Lung (tissue), 12 donors: ENCODE results near the gene DCP1B. TPM values are rescaled to one million over a fixed set of nuclear protein-coding genes. Genes with fewer than 3 reads are reported as not detected.

Experiments
- ATAC-seq: fragments of 200-7000 bp; cut with Tn5 transposase; one replicate; pipeline ENCODE4 v1.9.1; 2020; ENCODE audit warnings: moderate number of reproducible peaks; ENCODE audit not compliant: insufficient read depth, low FRiP score
- DNase-seq, 3 donors: peaks; one replicate each; pipeline ENCODE4 v3.0.0-alpha.2; 2013 to 2017
- H3K27ac ChIP-seq, 2 donors: one replicate each; pipeline ENCODE4 v1.5.1; 2013; ENCODE audit warnings: mild to moderate bottlenecking in 2 of 2, moderate library complexity in 2 of 2, control low read depth in 1 of 2, inconsistent platforms in 1 of 2, low read depth in 1 of 2, low read length in 1 of 2
- H3K27me3 ChIP-seq, 3 donors: one replicate each; pipeline ENCODE4 v1.5.1; 2013; ENCODE audit warnings: low read length in 2 of 3; ENCODE audit not compliant: control insufficient read depth in 3 of 3, insufficient read depth in 3 of 3
- H3K36me3 ChIP-seq, 4 donors: one replicate each; pipeline ENCODE4 v1.5.1; 2013; ENCODE audit warnings: low read length in 4 of 4, mild to moderate bottlenecking in 1 of 4, moderate library complexity in 1 of 4; ENCODE audit not compliant: control insufficient read depth in 4 of 4, insufficient read depth in 4 of 4
- H3K4me1 ChIP-seq, 5 donors: one replicate each; pipeline ENCODE4 v1.5.1; 2013; ENCODE audit warnings: low read length in 5 of 5, mild to moderate bottlenecking in 2 of 5, moderate library complexity in 1 of 5; ENCODE audit not compliant: control insufficient read depth in 5 of 5, insufficient read depth in 5 of 5
- H3K4me3 ChIP-seq: one replicate; pipeline ENCODE4 v1.5.1; 2013; ENCODE audit warnings: mild to moderate bottlenecking, control low read depth, moderate library complexity
- H3K9ac ChIP-seq, 2 donors: one replicate each; pipeline ENCODE4 v1.5.1; 2013; ENCODE audit warnings: low read length in 2 of 2, control low read depth in 1 of 2; ENCODE audit not compliant: insufficient read depth in 1 of 2
- H3K9me3 ChIP-seq, 4 donors: one replicate each; pipeline ENCODE4 v1.5.1; 2013; ENCODE audit warnings: low read length in 3 of 4, mild to moderate bottlenecking in 1 of 4, moderate library complexity in 1 of 4; ENCODE audit not compliant: control insufficient read depth in 4 of 4, insufficient read depth in 3 of 4
- WGBS, 2 donors: extraction: QIAGEN DNeasy Blood & Tissue Kit; methylation state at CpG; one replicate each; pipeline ENCODE4 v1.1.7; 2013; 5-methylcytosine and 5-hydroxymethylcytosine counted together
- polyA plus RNA-seq, 2 donors: library from polyadenylated mRNA; stranded (reverse); fragments of 200-250 nt; gene quantifications; one replicate each; pipeline ENCODE4 v1.2.1, GENCODE V29; 2013
- total RNA-seq, 2 donors: library from RNA; depleted of rRNA in 1 of 2; stranded (reverse); fragments of >200 nt in 1 of 2; gene quantifications; one replicate each; pipeline ENCODE4 v1.2.1, GENCODE V29; 2014 to 2021
- TF ChIP-seq, protein P1 (sequence below): IDR thresholded peaks from 2 replicates; pipeline ENCODE4 v1.5.1; 2012; ENCODE audit warnings: mild to moderate bottlenecking; ENCODE audit errors: control extremely low read depth, extremely low read depth
- donor health status: control.
- donor health status: control.
- donor health status: Bipolar disorder and iron deficiency.
- donor health status: healthy.
- donor health status: DM: yes; HTN: yes; CAD: no.

DCP1B gene
- total and polyA plus RNA-seq, 4 donors, result 4.2 to 13.2 (median 8.7) TPM

DNA sequence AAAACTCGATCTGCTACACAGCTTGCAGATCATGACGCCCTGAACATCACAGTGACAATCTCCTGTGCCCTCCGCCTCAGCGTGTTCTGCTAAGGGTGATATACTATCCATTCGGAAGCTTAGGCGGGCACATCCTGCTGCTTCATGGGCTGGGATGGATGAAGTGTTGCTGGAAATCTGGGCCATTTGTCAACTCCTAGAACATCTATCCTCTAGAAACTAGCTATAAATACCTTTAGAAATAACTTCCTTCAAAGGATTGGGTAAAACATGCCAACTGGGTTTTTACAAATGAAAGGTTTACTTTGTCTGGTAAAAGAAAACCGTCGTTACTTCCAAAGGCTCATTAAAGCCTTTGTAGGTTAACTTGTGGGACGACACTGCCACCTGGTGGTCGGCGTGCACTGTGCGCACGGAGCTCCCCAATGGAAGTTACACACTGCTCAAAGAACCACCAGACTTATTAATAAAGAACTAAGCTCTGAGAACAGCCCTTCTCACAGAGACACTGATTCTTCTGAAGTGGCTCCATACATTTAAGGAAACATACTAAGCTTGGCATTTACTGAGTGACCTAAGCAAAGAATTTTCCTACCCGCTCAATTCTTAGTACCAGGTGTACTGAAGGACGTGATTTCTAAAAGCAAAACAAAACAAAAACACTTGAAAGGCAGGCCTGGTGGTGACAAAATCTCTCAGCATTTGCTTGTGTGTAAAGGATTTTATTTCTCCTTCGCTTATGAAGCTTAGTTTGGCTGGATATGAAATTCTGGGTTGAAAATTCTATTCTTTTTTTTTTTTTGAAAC lies 64.3 kb downstream of the DCP1B start:
- 34 to 41% methylated on average over 16 of the region's 16 CpGs for WGBS, 2 donors
- peak; percentile 91 for ATAC-seq
- TF ChIP-seq, protein P1, sequence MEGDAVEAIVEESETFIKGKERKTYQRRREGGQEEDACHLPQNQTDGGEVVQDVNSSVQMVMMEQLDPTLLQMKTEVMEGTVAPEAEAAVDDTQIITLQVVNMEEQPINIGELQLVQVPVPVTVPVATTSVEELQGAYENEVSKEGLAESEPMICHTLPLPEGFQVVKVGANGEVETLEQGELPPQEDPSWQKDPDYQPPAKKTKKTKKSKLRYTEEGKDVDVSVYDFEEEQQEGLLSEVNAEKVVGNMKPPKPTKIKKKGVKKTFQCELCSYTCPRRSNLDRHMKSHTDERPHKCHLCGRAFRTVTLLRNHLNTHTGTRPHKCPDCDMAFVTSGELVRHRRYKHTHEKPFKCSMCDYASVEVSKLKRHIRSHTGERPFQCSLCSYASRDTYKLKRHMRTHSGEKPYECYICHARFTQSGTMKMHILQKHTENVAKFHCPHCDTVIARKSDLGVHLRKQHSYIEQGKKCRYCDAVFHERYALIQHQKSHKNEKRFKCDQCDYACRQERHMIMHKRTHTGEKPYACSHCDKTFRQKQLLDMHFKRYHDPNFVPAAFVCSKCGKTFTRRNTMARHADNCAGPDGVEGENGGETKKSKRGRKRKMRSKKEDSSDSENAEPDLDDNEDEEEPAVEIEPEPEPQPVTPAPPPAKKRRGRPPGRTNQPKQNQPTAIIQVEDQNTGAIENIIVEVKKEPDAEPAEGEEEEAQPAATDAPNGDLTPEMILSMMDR, result peak; percentile 98
- no peak overlapping the region for H3K27ac ChIP-seq
- DNase-seq, result peak; percentile 91 to 92 (median 91)
- H3K27me3 ChIP-seq, result no peaks in the 10 kb centered on the region
- no peaks in the 10 kb centered on the region for H3K9me3 ChIP-seq
- H3K4me3 ChIP-seq, result no peak overlapping the region
- peaks cover 0 to 13% (median 5%) of the 10 kb centered on the region in 4 donors for H3K36me3 ChIP-seq
- H3K9ac ChIP-seq, result no peak overlapping the region
- peaks cover 0 to 13% (median 0%) of the 10 kb centered on the region in 5 donors for H3K4me1 ChIP-seq

DNA sequence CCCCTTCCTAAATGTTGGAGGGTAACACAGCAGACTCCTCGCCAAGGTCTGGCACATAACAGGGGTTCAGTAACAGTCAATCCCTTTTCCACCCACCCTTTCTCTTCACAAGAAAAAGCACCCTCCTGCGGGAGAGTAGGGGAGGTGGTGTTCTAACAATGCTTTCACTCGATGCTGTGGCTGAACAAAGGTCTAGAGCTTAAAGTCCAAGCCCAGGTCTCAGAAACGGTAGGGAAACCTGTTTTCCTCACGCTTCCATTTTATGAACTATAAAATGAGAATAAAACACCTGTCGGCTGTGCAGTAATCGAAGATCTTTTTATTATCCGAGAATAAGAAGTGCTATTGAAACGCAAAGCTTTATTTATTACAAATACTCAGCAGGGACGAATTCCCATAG lies 64.9 kb downstream of the DCP1B start:
- Histone ChIP-seq H3K36me3 (peaks cover 0 to 13% (median 5%) of the 10 kb centered on the region in 4 donors), H3K9ac (no peak overlapping the region), H3K4me3 (no peak overlapping the region), H3K27ac (no peak overlapping the region), H3K27me3 (no peaks in the 10 kb centered on the region), H3K4me1 (peaks cover 0 to 13% (median 0%) of the 10 kb centered on the region in 5 donors), H3K9me3 (no peaks in the 10 kb centered on the region)
- TF ChIP-seq, protein P1, result no peak
- no peak for ATAC-seq
- 76 to 79% methylated on average over 10 of the region's 10 CpGs for WGBS, 2 donors
- DNase-seq, result no peak

GRCh38 chr12:1937481-1938224 lies 66.6 kb downstream of the DCP1B start:
- ATAC-seq, result no peak
- Histone ChIP-seq H3K36me3 (peaks cover 0 to 13% (median 5%) of the 10 kb centered on the region in 4 donors), H3K27ac (peak overlapping the region in 1 of 2 donors; percentile 54), H3K4me1 (peaks cover 0 to 13% (median 3%) of the 10 kb centered on the region in 5 donors), H3K27me3 (peaks cover 0 to 4% (median 0%) of the 10 kb centered on the region in 3 donors), H3K4me3 (no peak overlapping the region), H3K9ac (no peak overlapping the region), H3K9me3 (no peaks in the 10 kb centered on the region)
- DNase-seq, result no peak
- TF ChIP-seq, protein P1, result no peak
- 74 to 87% methylated on average over 12 of the region's 12 CpGs for WGBS, 2 donors
